HG03460 (cell line): ENCODE data around the gene UBXN11.
A peak's percentile ranks its signal among the peaks of the same experiment; 100 is the strongest.

Experiments
- ATAC-seq: cut with Tn5 transposase; IDR thresholded peaks from one replicate; pipeline ENCODE4 v1.9.1; 2021; ENCODE audit not compliant: unreplicated experiment

Gene UBXN11

GRCh38 chr1:26287033-26287711, 19.3 kb downstream of the UBXN11 start:
- peak; percentile 38 for ATAC-seq

GRCh38 chr1:26286064-26286416, 20.4 kb downstream of the UBXN11 start:
- no peak for ATAC-seq

DNA sequence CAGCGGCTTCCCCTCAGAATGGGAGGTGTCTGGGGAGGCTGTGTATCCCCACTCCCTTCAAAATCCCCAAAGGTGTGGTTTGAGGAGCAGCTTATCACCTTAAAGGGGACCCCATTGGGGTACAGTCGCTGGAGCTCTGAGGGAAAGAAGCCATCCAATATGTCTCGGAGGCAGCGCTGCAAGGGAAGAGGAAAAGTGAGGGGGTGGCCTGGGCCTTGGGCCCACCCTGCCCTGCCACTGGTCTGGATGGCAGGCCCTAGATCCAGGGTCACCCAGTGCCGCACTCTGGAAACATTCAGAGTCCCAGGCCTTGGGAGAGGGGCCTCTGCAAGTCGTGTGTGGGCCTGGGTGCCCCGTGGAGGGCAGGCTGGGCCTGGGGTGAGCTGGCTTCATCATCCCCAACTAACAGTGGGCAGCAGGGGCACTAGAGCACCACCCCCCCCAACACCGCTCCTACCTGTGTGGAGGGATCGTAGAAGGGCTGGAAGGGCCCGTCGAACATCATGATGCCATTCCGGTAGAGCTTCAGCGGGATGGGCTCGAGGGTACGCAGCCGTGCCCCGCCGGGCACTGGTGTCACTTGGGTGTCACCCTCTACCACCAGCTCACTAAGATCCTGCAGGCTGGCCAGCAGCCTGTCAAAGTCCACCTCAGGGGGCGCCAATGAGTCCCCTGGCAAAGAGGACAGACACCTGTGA, 20.9 kb downstream of the UBXN11 start:
- no peak for ATAC-seq

- no peak for ATAC-seq
These were observed 21.7 kb downstream of the UBXN11 start for GRCh38 chr1:26284597-26285347.

DNA sequence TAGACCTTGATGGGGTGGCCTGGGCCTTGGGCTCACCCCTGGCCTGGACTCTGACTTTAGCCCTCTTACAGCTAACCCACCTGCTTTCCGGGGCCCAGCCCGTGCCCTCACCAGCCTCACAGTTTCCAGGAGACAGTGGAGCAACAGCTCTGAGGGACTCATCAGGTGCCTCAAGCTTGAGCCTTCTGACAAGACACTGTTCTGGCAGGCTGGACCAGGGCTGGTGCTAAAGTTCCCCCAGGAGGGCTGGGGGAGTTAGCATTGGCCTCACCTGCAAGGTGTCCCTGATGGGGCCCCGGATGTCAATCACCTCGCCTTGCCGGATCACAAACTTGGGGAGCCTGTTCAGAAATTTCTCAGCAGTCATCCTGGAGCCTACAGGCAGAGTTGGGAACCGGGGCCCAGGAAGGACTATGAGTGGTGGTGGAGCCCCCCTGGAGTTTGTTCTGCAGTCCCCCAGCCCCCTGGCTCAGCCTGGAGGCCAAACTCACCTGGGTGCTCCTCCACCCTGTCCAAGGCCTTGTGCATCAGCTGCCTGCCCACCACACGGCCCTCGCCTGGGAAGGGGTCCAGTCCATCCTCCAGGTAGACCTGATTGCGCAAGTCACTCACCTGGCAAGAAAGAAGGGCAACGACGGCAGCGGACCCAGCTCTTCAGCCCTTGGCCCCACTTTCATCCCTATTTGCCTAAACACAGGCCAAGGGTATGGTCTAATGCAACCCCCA, 22.4 kb downstream of the UBXN11 start:
- no peak for ATAC-seq

DNA sequence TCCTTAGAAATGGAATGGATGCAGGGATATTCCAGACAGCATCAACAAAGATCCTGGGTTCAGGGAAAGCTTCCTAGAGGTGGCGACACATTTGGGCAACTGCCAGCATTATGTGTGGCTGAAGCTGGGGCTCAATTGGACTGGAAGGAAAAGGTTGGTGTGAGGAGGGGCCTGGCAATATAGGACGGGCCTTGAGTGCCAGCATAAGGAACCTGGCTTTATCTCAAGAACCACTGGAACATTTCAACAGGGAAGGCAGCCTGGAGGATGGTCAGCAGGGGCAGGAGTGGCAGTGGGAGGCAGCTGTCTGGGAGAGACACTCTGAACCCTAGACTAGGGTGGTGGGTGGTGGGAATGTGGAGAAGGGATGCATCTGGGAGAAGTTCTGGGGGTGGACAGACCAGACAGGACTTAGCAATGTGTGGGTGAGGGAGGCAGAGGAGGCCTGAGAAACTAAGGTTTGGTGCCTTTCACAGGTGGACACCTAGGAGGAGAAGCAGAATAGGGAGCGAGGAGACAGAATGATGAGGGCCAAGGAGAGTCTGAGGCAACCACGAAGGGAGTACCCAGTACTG, 23.1 kb downstream of the UBXN11 start:
- ATAC-seq: no peak

GRCh38 chr1:26282401-26282918, 24.0 kb downstream of the UBXN11 start:
- ATAC-seq: no peak

GRCh38 chr1:26281971-26282370, 24.5 kb downstream of the UBXN11 start:
- ATAC-seq: no peak

GRCh38 chr1:26281091-26281958, 25.1 kb downstream of the UBXN11 start:
- no peak for ATAC-seq

DNA sequence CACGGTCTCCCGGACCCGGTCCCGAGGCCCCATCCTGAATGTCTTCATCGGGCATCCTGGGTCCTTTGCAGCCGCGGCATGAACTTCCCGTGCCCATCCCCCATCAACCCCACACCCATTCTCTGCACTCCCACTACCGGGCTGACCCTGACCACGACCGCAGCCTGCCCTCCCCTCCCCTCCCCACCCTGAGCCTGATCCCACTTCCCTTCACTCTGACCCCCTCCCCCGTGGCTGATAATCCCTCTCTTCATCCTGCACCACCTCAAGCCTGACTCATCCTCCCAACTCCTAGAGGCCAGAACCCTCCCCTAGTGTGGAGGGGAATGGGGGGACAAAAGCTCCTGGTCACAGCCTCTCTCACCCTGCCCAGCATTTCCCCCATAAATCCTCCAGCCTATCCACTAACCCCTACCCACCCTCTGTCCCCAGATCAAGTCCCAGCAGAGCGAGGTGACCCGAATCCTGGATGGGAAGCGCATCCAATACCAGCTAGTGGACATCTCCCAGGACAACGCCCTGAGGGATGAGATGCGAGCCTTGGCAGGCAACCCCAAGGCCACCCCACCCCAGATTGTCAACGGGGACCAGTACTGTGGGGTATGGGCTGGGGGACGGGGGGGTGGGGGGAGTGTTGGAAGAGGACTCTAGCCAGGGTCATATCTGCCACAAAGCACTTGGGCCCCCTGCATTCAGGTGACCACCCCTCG, 25.9 kb downstream of the UBXN11 start:
- no peak for ATAC-seq

- peak; percentile 58 for ATAC-seq
These were observed 26.7 kb downstream of the UBXN11 start, which contains the start of gene SH3BGRL3 for GRCh38 chr1:26279456-26280332. TSS of gene SH3BGRL3 (plus strand) at chr1:26280086. CDS start at chr1:26280156, 70 bp downstream.

GRCh38 chr1:26278724-26279455, 27.5 kb downstream of the UBXN11 start:
- no peak for ATAC-seq

DNA sequence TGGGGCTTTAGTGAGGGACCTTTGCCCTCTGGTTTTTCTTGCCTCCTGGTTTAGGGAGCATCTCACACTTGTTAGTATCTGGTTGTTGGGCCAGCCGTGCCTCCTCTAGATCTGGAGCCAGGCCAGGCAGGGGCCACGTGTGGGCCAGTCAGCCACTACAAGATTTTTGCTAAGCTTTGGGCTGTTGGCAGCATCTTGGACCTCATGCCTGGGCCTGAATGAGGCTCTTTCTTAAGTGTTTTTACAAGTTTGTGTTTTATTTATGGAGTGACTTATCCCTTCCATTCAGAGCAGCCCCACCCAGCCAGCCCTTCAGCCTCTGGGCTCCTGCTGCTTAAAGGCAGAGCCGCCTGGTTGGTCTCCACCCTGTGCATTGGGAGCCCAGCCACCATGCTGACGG, 28.1 kb downstream of the UBXN11 start:
- no peak for ATAC-seq

DNA sequence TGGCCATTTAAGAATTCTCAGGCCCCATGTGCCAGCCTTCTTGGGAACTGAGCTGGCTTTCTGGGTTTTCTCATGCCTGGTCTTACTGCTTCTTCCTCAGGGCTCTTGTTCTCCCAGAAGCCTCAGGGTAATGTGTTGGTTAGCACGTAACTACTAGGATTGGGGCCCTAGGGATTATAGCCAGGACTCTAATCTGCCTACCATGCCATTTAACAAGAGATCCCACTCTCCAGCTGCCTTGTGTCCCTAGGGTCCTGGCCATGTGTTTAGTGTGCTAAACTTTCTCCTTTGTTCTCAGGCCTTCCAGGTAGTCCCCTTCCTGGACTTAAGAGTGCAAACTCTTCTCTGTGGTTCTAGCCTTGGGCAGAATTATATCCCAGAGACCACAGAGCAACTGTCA, 28.7 kb downstream of the UBXN11 start:
- no peak for ATAC-seq

- ATAC-seq: no peak
These were observed 29.2 kb downstream of the UBXN11 start for GRCh38 chr1:26277261-26277661.

DNA sequence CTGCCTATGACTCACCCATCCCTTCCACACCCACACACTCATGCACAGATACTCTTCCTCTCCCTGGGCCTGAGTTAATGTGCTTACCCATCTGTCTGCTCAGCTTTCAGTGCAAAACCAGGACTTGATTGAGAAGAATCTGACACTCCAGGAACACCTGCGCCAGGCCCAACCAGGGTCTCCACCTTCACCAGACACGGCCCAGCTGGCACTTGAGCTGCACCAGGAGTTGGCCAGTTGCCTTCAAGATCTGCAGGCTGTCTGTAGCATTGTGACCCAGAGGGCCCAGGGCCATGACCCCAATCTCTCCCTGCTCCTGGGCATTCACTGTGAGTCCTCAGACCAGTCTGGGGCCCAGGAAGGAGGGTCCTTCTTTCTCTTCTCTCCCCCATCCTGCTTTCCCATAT, 30.0 kb downstream of the UBXN11 start:
- ATAC-seq: no peak

DNA sequence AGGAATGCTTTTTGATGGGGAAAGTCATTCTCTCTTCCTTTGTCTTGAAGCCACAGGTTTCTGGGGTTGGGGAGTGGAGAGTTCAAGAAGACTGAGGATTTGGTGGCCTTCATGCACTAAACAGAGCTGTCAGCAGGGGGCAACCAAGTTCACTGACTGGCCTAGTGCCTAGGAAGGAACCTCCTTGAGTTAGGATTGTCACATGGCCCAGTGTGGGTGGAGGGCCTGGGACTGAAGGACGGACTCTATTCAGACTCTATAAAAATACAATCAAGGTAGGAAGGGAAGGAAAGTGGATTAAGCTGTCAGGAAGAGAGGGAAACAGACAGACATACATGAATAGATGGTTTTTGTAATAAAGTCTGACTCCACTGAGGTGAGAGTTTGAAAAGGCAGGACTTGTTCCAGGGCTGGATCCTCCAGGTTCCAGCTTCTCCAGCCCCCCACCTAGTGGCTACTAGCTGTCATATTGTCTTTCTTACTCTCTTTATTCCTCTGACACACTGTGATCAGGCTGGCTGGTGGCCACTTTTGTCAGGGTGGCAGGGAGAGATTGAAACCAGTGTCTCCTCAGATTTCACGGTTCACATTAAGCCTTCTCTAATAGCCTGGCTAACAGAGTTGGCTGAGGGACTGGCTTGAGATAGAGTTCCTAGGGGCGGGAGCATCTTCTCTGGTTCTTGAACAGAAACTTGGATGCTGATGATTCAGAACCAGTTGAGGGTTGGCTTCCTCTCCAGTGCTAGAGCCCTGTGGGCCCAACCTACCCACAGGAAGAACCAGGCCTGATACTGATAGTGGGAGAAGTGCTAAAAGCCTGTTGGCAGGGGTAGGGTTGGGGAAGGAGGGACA, 30.6 kb downstream of the UBXN11 start:
- no peak for ATAC-seq
